ENCODE measurements around the gene CDHR2. TPM values are rescaled to one million over a fixed set of nuclear protein-coding genes. Genes with fewer than 3 reads are reported as not detected.

CDHR2 gene, protein sequence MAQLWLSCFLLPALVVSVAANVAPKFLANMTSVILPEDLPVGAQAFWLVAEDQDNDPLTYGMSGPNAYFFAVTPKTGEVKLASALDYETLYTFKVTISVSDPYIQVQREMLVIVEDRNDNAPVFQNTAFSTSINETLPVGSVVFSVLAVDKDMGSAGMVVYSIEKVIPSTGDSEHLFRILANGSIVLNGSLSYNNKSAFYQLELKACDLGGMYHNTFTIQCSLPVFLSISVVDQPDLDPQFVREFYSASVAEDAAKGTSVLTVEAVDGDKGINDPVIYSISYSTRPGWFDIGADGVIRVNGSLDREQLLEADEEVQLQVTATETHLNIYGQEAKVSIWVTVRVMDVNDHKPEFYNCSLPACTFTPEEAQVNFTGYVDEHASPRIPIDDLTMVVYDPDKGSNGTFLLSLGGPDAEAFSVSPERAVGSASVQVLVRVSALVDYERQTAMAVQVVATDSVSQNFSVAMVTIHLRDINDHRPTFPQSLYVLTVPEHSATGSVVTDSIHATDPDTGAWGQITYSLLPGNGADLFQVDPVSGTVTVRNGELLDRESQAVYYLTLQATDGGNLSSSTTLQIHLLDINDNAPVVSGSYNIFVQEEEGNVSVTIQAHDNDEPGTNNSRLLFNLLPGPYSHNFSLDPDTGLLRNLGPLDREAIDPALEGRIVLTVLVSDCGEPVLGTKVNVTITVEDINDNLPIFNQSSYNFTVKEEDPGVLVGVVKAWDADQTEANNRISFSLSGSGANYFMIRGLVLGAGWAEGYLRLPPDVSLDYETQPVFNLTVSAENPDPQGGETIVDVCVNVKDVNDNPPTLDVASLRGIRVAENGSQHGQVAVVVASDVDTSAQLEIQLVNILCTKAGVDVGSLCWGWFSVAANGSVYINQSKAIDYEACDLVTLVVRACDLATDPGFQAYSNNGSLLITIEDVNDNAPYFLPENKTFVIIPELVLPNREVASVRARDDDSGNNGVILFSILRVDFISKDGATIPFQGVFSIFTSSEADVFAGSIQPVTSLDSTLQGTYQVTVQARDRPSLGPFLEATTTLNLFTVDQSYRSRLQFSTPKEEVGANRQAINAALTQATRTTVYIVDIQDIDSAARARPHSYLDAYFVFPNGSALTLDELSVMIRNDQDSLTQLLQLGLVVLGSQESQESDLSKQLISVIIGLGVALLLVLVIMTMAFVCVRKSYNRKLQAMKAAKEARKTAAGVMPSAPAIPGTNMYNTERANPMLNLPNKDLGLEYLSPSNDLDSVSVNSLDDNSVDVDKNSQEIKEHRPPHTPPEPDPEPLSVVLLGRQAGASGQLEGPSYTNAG (N-terminal part only)
- total RNA-seq (2014; rRNA removed; shearing (Covaris generic)) = not detected in 2 replicates

DNA sequence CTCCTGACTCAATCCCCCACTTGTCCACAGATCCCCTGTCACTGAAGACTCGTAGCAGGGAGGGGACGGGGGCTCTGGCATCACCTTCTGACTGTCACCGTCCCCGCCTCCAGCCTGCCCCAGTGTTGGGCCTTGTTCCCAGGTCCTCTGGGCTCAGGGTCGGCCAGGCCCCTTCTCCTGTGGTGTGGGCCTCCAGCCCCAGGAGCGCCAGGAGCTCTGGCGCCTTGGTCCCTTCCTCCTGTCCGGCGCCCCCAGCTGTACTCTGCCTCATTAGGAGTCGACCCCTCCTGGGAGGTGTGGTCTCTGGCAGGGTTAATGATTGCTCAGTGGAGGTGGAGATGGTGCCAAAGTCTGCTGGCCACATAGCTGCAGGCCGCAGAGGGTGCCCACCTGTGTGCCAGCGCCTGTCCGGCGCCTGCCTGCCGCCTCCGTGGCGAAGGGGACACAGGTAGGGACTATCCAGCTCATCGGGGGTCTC lies at the start of gene CDHR2:
TSS of gene CDHR2 (plus strand) at position 376 of the 478 bp plus-strand sequence. CDS start 16,011 bp downstream, outside the sequence.
- Histone ChIP-seq H3K4me1 (peaks cover 6% of the 10 kb centered on the region; the same call in 1 of the 2 replicates), H3K27me3 (peaks cover 4% of the 10 kb centered on the region; the same call in 1 of the 2 replicates), H3K27ac (no peak within 1 kb of the TSS), H3K4me3 (no peak within 1 kb of the TSS), H3K9me3 (replicated peaks) (no peaks in the 10 kb centered on the region), H3K36me3 (no peaks in the 10 kb centered on the region)
- DNase-seq = no peak

DNA sequence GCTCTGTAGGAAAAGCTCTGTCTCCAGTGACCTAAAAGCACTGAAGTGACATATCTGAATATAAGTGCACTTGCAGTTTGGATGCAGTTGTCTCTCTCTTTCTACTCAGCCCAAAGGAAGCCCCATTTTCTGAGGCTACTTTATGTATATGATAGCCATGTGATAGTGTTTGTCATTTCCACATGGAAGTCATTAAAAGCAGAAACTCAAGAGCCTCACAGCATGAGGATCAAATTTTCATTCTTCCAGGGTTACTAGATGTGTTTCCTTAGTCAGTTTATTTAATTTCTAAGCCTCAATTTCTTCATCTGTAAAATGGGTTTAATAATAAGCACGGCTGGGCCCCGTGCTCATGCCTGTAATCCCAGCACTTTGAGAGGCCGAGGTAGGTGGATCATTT lies 48.6 kb upstream of the CDHR2 start:
- DNase-seq = no peak
- peaks cover 84% of the 10 kb centered on the region for H3K36me3 ChIP-seq
- H3K9me3 ChIP-seq (replicated peaks) = peaks cover 3% of the 10 kb centered on the region; the same call in 1 of the 2 replicates
- no peak overlapping the region for H3K4me3 ChIP-seq
- H3K27ac ChIP-seq = no peak overlapping the region
- H3K4me1 ChIP-seq = no peaks in the 10 kb centered on the region
- H3K27me3 ChIP-seq = no peaks in the 10 kb centered on the region

DNA sequence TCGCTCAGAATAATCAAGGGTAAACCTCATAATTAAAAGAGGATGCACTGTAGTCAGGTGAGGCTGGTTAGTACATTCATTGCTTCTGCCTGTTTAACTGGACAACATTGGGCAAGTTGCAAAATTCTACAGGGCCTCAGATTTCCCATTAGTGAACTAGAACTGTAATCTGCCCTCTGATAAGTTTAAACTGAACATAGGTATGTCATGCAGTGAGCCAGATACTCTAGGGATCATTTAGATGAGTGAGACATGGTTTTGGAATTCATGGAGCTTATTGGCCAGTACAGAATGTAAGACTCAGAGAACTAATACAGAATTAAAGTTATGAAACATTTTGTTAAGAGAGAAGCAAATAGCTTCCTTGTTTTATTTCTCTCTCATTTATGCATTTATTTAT lies 47.8 kb upstream of the CDHR2 start:
- Histone ChIP-seq H3K27me3 (no peaks in the 10 kb centered on the region), H3K9me3 (replicated peaks) (peaks cover 3% of the 10 kb centered on the region; the same call in 1 of the 2 replicates), H3K4me1 (no peaks in the 10 kb centered on the region), H3K27ac (no peak overlapping the region), H3K4me3 (no peak overlapping the region), H3K36me3 (peaks cover 79% of the 10 kb centered on the region)
- DNase-seq = no peak

DNA sequence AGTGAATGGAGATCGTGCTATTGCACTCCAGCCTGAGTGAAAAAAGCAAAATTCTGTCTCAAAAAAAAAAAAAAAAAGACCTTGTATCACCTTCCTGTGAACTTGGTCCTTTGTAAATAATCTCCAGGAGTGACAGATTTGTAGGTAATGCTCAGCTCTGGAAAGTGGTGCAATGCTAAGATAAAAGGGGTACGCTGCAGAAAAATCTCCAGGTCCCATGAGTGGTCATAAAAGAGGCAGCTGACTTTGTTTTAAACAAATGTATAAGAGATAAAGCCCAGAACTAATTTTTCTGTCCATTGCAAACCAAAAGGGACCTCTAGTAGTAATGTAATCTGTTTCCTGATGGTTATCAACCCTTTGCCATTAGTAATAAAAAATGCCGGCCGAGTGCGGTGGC lies 45.6 kb upstream of the CDHR2 start:
- peaks cover 70% of the 10 kb centered on the region for H3K36me3 ChIP-seq
- H3K4me1 ChIP-seq = peaks cover 10% of the 10 kb centered on the region
- no peaks in the 10 kb centered on the region for H3K27me3 ChIP-seq
- peaks cover 3% of the 10 kb centered on the region; the same call in 1 of the 2 replicates for H3K9me3 ChIP-seq (replicated peaks)
- H3K27ac ChIP-seq = no peak overlapping the region
- DNase-seq = no peak
- no peak overlapping the region for H3K4me3 ChIP-seq

DNA sequence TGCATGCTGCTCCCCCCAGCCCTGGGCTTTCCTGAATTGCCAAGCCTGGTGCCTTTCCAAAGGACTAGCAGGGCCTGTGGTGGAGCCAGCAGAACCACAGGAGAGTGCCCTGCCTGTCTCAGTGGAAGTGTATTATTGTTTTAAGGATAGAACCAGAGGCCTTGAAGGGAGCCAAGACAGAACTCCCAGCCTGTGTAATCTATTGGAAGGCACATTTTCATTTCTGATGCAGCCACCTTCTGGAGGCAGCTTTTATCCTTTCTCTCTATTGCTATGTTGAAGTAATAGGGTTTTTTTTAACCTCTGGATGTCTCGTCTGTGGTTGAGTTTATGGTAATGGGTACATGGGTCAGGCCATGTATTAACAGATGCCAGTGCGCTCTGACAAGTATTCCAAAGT lies 41.2 kb upstream of the CDHR2 start:
- Histone ChIP-seq H3K4me1 (peaks cover 21% of the 10 kb centered on the region), H3K36me3 (peaks cover 48% of the 10 kb centered on the region), H3K4me3 (no peak overlapping the region), H3K27me3 (no peaks in the 10 kb centered on the region), H3K9me3 (replicated peaks) (no peaks in the 10 kb centered on the region), H3K27ac (peak overlapping the region; percentile 49)
- DNase-seq = no peak

DNA sequence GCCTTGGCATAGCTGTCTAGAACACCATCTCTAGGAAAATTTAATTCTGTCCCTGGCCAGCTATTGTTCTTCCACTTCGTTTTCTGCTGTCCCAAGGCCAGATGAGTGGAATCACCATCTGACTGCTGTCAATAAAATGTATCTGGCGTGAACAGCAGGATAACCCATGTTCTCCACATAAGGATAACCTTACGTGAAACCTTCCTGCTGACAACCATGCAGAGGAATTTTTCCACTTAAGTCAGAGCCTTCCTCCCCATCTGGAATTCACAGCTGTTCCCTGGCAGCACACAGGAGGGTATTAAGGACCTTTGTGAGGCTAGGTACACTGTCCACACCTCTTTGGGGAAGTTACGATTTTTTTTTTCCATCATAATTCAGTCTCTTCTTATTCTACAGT lies 40.5 kb upstream of the CDHR2 start:
- DNase-seq = peak; percentile 48 to 53
- Histone ChIP-seq H3K27me3 (no peaks in the 10 kb centered on the region), H3K4me1 (peaks cover 21% of the 10 kb centered on the region), H3K4me3 (no peak overlapping the region), H3K27ac (peak overlapping the region; percentile 49), H3K9me3 (replicated peaks) (no peaks in the 10 kb centered on the region), H3K36me3 (peaks cover 46% of the 10 kb centered on the region)

DNA sequence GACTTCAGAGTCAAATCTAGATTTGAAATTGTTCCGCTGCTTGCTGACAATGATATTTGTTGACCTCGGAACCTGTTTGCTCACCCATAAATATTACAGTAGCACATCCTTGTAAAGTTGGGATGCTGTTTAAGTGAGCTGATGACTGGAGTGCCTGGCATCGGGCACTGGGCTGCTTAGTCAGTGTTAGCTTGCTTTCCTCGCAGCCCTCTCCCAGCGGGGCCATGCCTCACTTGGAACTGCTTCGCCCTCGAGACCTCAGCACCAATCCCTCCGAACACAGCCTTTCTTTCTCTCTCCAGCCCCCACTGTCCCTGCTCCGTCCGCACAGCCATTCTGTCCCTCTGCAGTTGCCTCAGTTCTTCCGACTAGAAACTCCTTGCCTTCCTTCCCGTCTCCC lies 35.4 kb upstream of the CDHR2 start:
- H3K36me3 ChIP-seq = peaks cover 14% of the 10 kb centered on the region
- H3K27ac ChIP-seq = no peak overlapping the region
- no peak for DNase-seq
- no peak overlapping the region for H3K4me3 ChIP-seq
- H3K4me1 ChIP-seq = peaks cover 8% of the 10 kb centered on the region
- H3K9me3 ChIP-seq (replicated peaks) = no peaks in the 10 kb centered on the region
- H3K27me3 ChIP-seq = no peaks in the 10 kb centered on the region

DNA sequence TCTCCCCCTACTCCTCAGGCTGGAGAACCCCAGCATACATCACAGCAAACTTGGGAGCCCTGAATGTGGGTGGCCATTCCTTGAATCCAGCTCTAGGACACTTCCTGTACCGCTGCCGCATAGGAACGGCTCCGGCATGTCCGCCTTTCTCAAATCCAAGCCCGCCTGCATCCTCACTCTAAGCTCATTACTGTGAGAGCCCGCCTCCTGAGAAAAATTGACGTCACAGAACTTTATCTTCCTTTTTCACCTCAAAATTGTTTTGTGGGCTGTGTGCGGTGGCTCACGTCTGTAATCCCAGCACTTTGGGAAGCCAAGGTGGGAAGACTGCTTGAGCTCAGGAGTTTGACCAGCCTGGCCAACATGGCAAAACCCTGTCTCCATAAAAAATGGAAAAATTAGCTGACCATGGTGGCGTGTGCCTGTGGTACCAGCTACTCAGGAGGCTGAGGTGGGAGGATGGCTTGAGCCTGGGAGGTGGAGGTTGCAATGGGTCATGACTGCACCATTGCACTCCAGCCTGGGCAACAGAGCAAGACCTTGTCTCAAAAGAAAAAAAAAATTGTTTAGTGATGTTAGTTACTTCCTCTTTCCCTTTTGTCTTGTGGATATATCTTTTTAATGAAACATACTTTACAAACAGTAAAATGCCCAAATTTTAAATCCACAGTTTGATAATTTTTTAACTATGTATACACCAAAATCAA lies 34.7 kb upstream of the CDHR2 start:
- no peaks in the 10 kb centered on the region for H3K9me3 ChIP-seq (replicated peaks)
- DNase-seq = no peak
- peaks cover 2% of the 10 kb centered on the region for H3K4me1 ChIP-seq
- H3K4me3 ChIP-seq = no peak overlapping the region
- no peaks in the 10 kb centered on the region for H3K27me3 ChIP-seq
- H3K27ac ChIP-seq = no peak overlapping the region
- H3K36me3 ChIP-seq = peaks cover 9% of the 10 kb centered on the region

DNA sequence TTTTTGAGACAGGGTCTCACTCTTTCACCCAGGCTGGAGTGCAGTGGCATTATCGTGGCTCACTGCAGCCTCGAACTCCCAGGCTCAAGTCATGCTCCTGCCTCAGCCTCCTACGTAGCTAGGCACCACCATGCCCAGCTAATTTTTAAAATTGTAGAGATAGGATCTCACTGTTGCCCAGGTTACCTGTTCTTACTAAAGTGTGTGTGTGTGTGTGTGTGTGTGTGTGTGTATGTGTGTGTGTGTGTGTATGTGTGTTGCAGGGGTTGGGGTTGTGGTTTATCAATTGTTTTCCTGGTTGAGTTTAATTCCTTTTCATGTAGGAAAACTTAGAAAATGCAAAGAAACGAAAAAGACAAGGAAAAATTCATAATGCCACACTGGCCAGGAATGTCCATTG lies 33.7 kb upstream of the CDHR2 start:
- H3K27me3 ChIP-seq = no peaks in the 10 kb centered on the region
- no peak for DNase-seq
- H3K4me1 ChIP-seq = no peaks in the 10 kb centered on the region
- no peak overlapping the region for H3K27ac ChIP-seq
- H3K9me3 ChIP-seq (replicated peaks) = no peaks in the 10 kb centered on the region
- H3K36me3 ChIP-seq = no peaks in the 10 kb centered on the region
- H3K4me3 ChIP-seq = no peak overlapping the region

DNA sequence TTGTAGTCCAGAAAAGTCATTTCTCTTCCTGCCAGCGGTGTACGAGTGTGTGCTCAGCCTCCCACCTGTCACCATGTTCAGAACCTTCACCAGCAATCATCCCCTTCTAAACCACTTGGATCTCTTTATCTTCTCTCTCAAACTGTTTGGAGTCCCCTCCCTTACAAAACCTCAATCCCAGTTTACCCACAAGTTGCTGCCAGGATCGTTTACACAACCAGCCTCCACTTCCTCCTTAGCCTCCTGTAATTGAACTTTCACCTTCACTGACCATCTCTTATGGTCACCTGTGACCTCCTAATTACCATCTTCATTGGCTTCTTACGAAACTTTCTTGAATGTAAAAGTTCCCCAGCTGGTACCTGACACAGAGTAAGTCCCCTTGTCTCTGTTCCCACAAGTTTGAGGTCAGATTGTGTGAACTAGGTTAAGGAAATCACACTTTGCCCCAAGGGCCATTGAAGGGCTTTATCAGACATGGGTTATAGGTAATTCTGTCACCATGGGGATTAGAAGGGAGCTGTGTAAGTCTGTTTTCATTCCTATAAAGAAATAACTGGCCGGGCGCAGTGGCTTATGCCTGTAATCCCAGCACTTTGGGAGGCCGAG lies 32.0 kb upstream of the CDHR2 start:
- no peak overlapping the region for H3K27ac ChIP-seq
- no peaks in the 10 kb centered on the region for H3K27me3 ChIP-seq
- H3K4me3 ChIP-seq = no peak overlapping the region
- no peaks in the 10 kb centered on the region for H3K4me1 ChIP-seq
- no peak for DNase-seq
- no peaks in the 10 kb centered on the region for H3K36me3 ChIP-seq
- no peaks in the 10 kb centered on the region for H3K9me3 ChIP-seq (replicated peaks)

DNA sequence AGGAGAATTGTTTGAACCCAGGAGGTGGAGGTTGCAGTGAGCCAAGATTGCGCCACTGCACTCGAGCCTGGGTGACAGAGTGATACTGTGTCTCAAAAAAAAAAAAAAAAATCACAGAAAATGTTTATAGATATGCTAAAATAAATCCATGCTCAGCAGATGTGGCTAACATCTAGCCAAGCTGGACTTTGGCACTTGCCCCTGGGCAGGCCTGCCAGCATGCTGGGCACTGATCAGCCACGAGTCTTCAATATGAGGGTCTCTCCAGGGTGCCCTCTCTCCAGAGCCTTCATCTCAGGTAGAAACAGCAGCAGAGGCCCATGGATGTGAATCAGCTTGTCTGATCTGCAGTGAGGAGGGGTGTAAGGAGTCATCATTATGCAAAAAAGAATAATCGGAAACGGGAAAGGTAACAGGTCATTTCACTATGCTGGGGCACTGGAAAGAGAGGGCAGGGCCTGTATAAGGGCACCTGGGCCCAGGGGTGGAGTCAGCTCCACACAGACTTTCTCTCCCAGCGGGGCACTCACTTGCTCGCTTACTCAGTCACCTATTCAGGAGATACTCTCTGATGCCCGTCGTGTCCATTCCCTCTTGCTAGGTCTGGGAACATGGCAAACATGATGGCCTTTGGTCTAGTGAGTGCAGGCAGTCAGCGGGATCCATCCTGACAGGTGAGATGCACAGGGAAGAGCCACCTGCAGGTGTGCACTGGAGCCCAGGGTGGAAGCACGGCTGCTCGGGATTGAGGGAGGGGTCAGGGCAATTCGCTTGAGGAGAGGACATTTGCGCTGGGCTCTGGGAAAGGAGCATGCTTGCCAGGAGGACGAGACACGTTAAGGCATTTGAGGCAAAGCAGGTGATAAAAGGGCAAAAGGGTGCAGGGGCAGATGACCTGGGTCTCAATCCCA lies 29.1 kb upstream of the CDHR2 start:
- H3K4me3 ChIP-seq = no peak overlapping the region
- H3K9me3 ChIP-seq (replicated peaks) = no peaks in the 10 kb centered on the region
- no peak for DNase-seq
- H3K4me1 ChIP-seq = no peaks in the 10 kb centered on the region
- H3K36me3 ChIP-seq = no peaks in the 10 kb centered on the region
- no peaks in the 10 kb centered on the region for H3K27me3 ChIP-seq
- H3K27ac ChIP-seq = no peak overlapping the region

DNA sequence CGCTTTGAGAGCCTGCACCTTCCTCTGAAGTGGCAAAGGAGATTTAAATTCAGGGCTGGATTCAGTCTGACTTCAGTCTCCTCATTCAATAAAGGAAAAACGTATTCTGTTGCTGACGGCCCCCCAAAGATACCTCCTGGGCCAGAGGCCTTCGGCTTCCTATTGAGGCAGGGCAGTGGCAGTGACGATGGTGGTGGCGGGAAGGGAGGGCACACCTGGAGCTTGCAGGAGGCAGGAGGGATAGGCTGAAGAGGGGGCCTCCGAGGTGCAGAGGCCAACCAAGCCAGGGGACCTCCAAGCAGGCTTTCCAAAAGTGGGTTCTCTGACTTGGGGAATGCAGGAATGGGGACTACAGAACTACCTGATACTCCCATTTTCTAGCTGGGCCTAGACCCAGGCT lies 27.9 kb upstream of the CDHR2 start:
- no peak overlapping the region for H3K4me3 ChIP-seq
- no peaks in the 10 kb centered on the region for H3K9me3 ChIP-seq (replicated peaks)
- no peaks in the 10 kb centered on the region for H3K27me3 ChIP-seq
- no peaks in the 10 kb centered on the region for H3K36me3 ChIP-seq
- H3K4me1 ChIP-seq = no peaks in the 10 kb centered on the region
- H3K27ac ChIP-seq = no peak overlapping the region
- DNase-seq = no peak
